ELR (cell line): ENCODE results near the gene IBA57.

ENCODE experiments used
- DNase-seq: peaks from one replicate; pipeline ENCODE4 v3.0.0-alpha.2; 2015; ENCODE audit warnings: low read depth

Gene IBA57

DNA sequence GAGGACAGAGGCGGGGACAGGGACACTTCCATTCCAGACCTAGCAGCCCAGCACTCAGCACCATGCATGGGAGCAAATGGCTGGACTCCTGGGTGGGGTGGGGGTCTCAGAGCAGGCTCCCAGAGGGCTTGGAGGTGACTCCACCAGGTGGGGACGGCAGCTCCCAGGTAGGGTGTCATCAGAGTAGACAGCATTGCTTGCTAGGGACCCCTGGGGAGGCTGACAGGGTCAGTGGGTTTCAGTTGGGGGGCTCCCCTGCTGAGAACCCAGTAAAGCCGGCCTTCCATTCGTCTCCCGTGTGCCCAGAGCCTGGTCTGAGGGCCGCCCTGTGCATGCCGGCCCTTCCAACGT lies 20.6 kb upstream of the IBA57 start:
- no peak for DNase-seq

DNA sequence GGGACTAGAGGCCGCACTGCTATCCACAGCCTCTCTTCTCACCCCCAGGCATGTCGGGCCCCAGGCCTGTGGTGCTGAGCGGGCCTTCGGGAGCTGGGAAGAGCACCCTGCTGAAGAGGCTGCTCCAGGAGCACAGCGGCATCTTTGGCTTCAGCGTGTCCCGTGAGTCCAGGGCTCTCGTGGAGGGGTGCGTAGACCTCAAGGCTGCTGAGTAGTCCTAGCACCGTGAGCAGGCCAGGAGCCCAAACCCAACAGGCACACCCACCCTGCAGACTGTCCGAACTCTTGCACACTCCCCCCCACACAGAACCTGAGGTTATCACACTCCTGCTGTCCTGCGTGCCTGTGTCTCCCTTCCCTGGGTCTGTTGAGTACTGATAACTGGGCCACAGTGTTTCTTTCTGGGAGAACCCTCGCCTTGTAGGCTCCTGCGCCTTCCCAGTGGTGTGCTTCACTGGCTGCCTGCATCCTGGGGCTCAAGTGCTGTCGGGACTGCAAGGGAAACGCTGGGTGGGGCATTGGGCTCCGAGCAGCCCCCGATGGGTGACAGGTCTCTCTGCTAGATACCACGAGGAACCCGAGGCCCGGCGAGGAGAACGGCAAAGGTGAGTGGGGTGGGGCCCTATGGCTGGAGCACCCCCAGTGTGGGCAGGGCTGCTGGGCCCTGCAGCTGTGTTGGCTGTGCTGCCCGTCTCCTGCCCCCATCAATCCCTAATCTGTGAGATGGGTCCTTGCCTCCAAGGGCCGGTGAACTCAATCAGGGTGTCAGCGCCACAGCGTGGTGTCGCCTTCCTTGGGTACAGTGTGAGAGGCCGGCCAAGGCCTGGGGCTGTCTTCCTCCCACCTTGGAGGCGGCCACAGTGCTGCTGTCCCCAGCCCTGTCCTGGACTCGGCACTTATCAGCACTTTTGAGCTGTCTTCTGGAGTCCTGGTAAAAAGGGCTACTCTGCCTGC lies 19.9 kb upstream of the IBA57 start:
- no peak for DNase-seq

DNA sequence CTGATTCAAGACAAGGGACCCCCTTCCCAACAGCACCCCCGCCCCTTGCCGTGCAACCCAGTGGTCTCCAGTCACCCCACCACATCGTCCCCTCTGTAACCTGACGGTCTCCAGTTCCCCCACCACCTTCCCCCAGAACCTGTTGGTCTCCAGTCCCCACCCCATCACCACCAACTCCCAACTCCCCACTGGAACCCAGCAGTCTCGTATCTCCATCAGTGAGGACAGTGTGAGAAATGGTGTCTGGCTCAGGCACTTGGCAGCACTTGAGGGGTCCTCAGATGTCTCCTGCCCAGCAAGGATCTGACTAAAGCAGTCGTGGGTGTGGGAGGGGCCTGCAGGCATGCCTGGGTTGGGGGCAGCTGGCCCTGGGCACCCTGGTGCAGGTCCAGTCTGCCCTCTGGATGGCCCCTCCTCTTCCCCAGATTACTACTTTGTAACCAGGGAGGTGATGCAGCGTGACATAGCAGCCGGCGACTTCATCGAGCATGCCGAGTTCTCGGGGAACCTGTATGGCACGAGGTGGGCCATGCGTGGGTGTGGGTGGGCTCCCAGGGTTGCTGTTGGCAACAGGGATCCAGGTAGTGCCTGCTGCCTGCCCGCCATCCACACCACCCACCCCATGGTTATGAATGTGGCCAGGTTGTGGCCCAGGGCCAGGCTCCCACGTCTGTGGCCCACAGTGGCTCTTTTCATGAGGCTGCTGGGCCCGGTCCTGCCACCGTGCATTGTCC lies 19.0 kb upstream of the IBA57 start:
- no peak for DNase-seq

GRCh38 chr1:228147151-228147693 lies 18.4 kb upstream of the IBA57 start:
- no peak for DNase-seq

DNA sequence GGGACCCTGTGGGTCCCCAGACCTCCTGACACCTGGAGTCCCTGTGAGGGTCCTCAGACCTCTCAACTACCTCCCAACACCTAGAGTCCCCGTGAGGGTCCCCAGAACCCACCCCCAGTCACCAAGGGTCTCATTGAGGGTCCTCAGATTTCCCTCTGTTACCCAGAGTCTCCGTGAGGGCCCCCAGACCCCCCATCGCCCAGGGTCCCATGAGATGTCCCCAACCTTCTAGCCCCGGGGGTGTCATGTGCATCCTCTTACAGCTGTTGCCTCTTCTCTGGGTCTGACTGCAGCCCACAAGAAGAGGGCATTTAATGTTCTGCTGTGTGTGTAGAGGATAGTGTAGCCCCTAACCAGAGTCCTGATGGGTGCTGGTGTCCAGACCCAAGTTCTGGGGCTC lies 17.8 kb upstream of the IBA57 start:
- no peak for DNase-seq

GRCh38 chr1:228148196-228148861 lies 17.3 kb upstream of the IBA57 start:
- no peak for DNase-seq

DNA sequence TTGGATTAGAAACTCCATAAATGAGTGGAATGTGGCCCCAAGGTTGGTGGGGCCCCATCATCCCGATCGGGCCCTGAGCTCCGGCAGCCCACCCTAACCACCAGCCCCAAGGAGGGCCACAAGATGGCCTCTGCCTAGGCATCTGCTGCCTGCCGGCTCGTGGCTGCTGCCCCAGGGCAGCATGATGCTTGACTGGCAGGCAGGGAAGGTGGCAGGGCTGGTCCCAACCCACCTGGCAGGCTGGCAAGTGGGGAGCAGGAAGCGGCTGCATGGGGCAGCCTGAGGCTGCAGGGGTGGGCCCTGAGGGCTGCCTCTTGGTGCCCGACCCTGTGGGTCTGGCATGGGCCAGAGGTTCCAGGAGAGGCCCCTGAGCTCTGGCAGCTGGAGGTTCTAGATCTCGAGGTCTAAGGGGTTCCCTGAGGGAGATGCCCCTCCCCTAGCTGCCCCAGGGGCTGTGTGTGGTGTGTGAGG lies 16.6 kb upstream of the IBA57 start:
- no peak for DNase-seq

DNA sequence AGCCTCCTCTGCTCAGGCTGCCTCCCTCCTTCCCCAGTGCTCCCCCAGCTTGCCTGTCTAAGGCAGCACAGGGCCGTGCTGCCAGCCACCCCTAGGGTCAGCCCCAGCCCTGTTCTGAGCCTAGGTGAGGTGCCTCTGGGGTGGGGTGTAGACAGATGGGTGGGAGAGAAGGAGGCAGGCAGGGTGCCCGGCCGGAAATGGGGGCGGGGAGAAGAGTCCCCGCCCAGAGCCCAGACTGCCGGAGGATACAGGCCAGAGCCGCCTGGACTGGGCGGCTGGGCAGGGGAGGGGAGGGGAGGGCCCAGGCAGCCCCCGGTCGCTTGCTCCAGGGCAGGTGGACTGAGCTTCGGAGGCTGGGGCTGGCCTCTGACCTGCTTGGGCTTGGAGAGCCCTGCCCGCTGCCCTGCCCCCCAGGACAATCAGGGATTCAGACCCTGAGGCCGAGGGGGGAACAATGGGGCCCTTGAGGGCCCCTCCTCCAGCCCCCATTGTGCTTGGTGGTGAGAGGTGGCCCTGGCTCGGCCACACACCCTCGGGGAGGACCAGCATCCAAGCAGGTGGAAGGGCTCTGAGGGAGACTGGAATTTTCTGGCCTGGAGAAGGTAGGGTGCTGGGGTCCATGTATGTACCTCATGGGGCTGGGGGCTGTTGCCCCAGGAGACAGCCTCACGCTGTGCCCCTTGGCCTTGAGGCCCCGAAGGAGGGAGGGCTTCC lies 16.0 kb upstream of the IBA57 start, which contains the start of gene GJC2:
Gene GJC2 (plus strand): TSS at position 525 of the 714 bp plus-strand sequence. CDS start 7,829 bp downstream, outside the sequence.
- peak; percentile 25 for DNase-seq

GRCh38 chr1:228150120-228150460 lies 15.5 kb upstream of the IBA57 start:
- no peak for DNase-seq

DNA sequence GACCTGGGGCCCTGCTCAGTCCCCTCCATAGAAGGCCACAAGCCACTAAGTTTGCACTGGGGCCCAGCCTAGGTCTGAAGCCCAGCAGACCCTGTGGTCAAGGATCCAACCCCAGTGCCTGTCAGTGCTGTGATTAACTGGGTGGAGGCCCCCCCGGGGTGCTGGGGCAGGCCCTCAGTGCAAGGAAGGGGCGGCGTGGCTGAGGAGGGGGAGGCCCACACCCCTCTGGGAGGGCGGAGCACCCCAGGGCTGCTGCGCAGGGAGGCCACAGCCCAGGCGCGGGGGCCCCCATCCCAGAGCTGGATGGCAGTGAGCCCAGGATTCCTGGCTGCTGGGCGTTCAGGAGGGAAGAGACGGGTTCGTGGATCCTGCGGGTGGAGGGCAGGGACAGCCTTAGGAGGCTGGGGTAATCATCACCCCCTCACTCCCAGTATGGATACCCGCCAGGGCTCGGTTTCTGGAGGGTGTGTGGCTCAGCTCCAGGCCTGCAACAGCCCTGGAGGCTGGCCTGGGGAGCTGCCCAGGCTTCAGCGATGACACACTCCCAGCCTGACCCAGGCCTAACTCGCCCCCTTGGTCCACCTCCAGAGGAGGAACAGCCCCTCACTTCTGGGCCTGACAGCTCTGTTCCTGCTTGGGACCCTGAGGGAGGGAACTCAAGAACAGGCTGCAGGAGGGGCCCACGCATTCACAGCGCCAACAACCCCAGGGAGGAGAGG lies 15.0 kb upstream of the IBA57 start:
- DNase-seq, result peak; percentile 35

- no peak for DNase-seq
Measured at GRCh38 chr1:228151180-228151925, 14.3 kb upstream of the IBA57 start.

- DNase-seq, result no peak
Measured at GRCh38 chr1:228152097-228152917, 13.3 kb upstream of the IBA57 start.

DNA sequence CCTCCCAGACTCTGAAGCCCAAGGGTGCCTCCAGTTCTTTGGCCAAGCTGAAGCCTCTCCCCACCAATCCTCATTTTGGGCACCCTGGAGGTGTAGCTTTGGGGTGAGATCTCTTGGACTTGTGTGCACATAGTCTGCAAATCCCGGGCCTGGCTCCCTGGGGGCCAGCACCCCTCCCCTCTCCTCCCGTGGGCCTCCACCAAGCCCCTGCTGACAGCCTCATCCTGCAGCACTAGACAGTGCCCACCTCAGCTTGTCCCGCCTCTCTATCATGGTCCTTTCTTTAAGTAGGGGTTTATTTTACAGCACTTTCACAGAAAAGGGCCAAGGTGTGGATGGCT lies 12.7 kb upstream of the IBA57 start:
- DNase-seq, result no peak

DNA sequence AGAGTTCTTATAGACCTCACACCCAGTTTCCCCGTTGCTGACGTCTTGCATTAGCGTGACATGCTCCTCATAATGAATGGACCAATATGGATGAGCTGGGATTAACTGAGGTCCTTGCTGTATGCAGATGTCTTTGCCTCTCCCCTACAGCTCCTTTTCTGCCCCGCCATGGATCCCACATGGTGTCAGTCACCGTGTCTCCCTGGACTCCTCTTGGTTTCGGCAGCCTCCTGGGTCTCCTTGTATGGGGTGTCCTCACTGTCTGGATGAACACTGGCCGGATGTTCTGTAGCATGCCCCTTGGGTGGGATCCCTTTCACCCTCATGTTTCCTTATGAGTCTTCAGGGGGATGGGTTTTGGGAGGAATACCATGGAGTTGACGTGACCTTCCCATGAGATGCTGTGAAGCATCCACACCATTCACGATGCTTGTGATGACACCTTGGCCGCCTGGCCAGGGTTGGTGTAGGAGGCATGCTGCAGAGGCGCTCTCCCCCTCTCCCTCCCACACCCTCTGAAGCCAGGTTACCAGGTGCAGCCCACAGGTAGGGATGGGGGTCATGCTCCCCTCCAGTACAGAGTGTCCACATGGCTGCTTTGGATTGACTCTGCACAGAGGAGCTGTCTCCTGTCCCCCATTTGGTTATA lies 11.5 kb upstream of the IBA57 start:
- DNase-seq, result no peak

DNA sequence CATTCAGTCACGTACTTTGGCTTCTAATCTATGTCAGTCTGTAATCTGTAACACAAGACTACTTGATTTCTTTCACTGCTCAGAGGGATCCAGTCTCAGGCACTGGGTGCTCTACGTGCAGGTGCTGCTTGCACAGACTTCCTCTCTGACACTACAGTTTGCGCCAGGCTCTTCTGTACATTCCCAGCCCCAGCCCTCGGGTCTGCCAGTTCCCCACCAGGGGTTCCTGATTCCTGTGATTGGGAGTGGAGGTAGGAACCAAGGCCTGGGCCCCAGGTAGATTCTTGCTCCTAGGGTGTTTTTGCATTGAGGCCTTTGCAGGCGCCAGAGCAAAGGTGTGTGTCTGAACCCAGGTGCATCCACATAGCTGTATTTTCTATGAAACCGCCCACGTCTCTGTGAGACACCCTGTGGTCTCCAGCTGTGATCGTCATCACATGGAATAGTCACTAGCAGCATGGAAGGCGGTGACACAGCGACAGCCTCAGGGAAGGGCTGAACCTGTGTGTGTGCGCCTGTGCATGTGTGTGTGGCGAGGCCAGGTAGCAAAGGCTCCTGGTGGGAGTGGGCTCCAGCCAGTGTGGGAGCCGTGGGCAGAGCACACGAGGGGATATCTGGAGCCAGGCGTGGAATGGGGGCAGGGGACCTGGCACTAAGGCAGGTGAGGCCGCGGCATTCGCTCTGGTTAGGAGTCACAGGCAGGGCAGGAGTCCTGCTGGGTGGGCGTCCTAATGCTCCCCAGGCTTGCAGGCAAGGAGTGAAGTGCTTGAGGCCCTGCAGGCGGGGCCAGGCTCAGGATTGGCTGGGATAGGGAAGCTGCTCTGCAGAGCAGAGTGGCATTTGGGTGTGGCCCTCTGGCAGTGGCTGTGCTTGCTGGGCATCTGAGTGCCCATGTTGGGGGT lies 10.7 kb upstream of the IBA57 start:
- no peak for DNase-seq

- no peak for DNase-seq
Measured at GRCh38 chr1:228155596-228156514, 9.7 kb upstream of the IBA57 start.

DNA sequence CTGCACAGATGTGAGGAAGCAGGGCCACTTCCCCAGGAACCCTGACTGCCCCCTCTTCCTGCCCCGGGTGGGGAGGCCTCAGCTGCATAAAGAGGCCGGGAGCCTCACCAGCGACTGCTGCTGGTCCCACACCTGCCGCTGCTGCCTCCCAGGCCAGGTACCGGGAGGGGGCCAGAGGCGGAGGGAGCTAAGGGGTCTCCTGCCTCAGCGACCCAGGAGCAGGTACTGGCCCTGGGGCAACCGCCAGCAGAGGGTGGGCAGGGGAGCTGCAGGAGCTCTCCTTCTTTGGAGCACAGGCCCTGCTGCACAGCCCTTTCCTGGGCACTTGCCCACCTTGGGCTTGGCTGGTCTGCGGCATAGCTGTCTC lies 9.1 kb upstream of the IBA57 start:
- DNase-seq, result no peak
